B cell (primary cell): ENCODE measurements around the gene PTPRG.

Experiments used
- EZH2 ChIP-seq: IDR thresholded peaks from 2 replicates; pipeline ENCODE4 v1.6.1; 2012; ENCODE audit warnings: borderline replicate concordance, low read depth, mild to moderate bottlenecking, moderate library complexity, low read length; ENCODE audit not compliant: insufficient read depth, poor library complexity, severe bottlenecking
- TF ChIP-seq, protein P1 (sequence below): fragments of 200-600 bp; IDR thresholded peaks from one replicate; pipeline ENCODE4 v1.8.0; 2022; ENCODE audit warnings: antibody characterized with exemption, mild to moderate bottlenecking

DNA sequence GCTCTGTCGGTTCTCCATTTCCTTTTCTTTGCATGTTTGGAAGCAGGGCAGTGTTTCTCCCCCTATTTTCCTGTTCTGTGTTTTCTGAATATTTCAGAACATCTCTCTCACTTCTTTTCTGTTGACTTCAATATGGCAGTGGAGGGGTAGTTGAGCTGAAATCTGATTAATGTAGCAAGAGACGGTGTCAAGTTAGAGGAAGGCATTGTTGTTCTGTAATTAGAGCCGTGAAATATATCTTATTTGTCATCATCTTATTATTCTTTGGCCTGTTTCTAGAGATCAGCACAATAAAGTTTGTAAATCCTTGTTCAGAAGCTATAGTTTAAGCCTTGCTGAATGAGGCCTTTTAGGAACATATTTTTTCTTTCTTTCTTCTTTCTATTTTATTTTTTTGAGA lies 353.9 kb downstream of the PTPRG start:
- TF ChIP-seq, protein P1, sequence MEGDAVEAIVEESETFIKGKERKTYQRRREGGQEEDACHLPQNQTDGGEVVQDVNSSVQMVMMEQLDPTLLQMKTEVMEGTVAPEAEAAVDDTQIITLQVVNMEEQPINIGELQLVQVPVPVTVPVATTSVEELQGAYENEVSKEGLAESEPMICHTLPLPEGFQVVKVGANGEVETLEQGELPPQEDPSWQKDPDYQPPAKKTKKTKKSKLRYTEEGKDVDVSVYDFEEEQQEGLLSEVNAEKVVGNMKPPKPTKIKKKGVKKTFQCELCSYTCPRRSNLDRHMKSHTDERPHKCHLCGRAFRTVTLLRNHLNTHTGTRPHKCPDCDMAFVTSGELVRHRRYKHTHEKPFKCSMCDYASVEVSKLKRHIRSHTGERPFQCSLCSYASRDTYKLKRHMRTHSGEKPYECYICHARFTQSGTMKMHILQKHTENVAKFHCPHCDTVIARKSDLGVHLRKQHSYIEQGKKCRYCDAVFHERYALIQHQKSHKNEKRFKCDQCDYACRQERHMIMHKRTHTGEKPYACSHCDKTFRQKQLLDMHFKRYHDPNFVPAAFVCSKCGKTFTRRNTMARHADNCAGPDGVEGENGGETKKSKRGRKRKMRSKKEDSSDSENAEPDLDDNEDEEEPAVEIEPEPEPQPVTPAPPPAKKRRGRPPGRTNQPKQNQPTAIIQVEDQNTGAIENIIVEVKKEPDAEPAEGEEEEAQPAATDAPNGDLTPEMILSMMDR, result no peak
- TF ChIP-seq EZH2, result no peak
